Activated CD4-positive, alpha-beta T cell treated with anti-CD3 and anti-CD28 coated beads, Interleukin-2, amount 10 ng/mL, durations not matched to agents 24 days and 14 days (primary cell): ENCODE measurements around the gene FAM163B. TPM values are rescaled to one million over a fixed set of nuclear protein-coding genes. Genes with fewer than 3 reads are reported as not detected.
A peak's percentile ranks its signal among the peaks of the same experiment; 100 is the strongest.

ENCODE experiments used
- DNase-seq: peaks from one replicate; pipeline ENCODE4 v3.0.0; 2022
- H3K27ac Mint-ChIP-seq: one replicate; pipeline ENCODE4 v1.8.0; 2022; ENCODE audit warnings: mild to moderate bottlenecking, mixed read lengths
- H3K27me3 Mint-ChIP-seq: one replicate; pipeline ENCODE4 v1.8.0; 2022; ENCODE audit warnings: mixed read lengths
- H3K36me3 Mint-ChIP-seq: one replicate; pipeline ENCODE4 v1.8.0; 2022; ENCODE audit warnings: low read depth, mild to moderate bottlenecking, mixed read lengths
- H3K4me1 Mint-ChIP-seq: one replicate; pipeline ENCODE4 v1.8.0; 2021; ENCODE audit warnings: mixed read lengths
- H3K4me3 Mint-ChIP-seq: one replicate; pipeline ENCODE4 v1.8.0; 2022; ENCODE audit warnings: mild to moderate bottlenecking, moderate library complexity, mixed read lengths
- H3K9me3 Mint-ChIP-seq: one replicate; pipeline ENCODE4 v1.8.0; 2021; ENCODE audit warnings: mixed read lengths
- intact Hi-C: fragments of 100-400 bp; cut with micrococcal nuclease; formaldehyde crosslinking; loops from one replicate; pipeline ENCODE4 v1.15.1; 2023
- total RNA-seq: library from RNA; stranded (reverse); gene quantifications from 2 replicates; pipeline ENCODE4 v1.2.3, GENCODE V29; 2022

FAM163B gene
- total RNA-seq, 1 donor from 2014 or later: not detected

- Mint-ChIP-seq H3K27ac (no peak overlapping the region), H3K36me3 (no peaks in the 10 kb centered on the region), H3K27me3 (peaks cover 18% of the 10 kb centered on the region), H3K4me3 (no peak overlapping the region), H3K9me3 (no peaks in the 10 kb centered on the region), H3K4me1 (no peaks in the 10 kb centered on the region)
- no peak for DNase-seq
- intact Hi-C loops: loop anchor here (1.0 kb wide), 1 partner anchor 192 kb away; no protein-coding TSS in a partner anchor
Measured at GRCh38 chr9:133533857-133534256, 75.3 kb downstream of the FAM163B start.

- H3K4me1 Mint-ChIP-seq: no peaks in the 10 kb centered on the region
- H3K27ac Mint-ChIP-seq: no peak overlapping the region
- intact Hi-C loops: loop anchor here (1.0 kb wide), 1 partner anchor 193 kb away; no protein-coding TSS in a partner anchor
- peak; percentile 88 for DNase-seq
- H3K4me3 Mint-ChIP-seq: no peak overlapping the region
- H3K27me3 Mint-ChIP-seq: peaks cover 18% of the 10 kb centered on the region
- no peaks in the 10 kb centered on the region for H3K9me3 Mint-ChIP-seq
- no peaks in the 10 kb centered on the region for H3K36me3 Mint-ChIP-seq
Measured at GRCh38 chr9:133532937-133533668, 76.1 kb downstream of the FAM163B start.

- Mint-ChIP-seq H3K4me1 (no peaks in the 10 kb centered on the region), H3K36me3 (no peaks in the 10 kb centered on the region), H3K27ac (no peak overlapping the region), H3K4me3 (no peak overlapping the region), H3K9me3 (no peaks in the 10 kb centered on the region), H3K27me3 (peaks cover 20% of the 10 kb centered on the region)
- no peak for DNase-seq
- intact Hi-C loops: no loop called here
Measured at GRCh38 chr9:133531293-133531692, 77.9 kb downstream of the FAM163B start.

GRCh38 chr9:133529874-133530273, 79.3 kb downstream of the FAM163B start:
- Mint-ChIP-seq H3K4me3 (no peak overlapping the region), H3K4me1 (no peaks in the 10 kb centered on the region), H3K27ac (no peak overlapping the region), H3K27me3 (peaks cover 12% of the 10 kb centered on the region), H3K36me3 (no peaks in the 10 kb centered on the region), H3K9me3 (no peaks in the 10 kb centered on the region)
- intact Hi-C loops: no loop called here
- no peak for DNase-seq

GRCh38 chr9:133529457-133529856, 79.7 kb downstream of the FAM163B start:
- Mint-ChIP-seq H3K4me1 (no peaks in the 10 kb centered on the region), H3K27me3 (peaks cover 12% of the 10 kb centered on the region), H3K36me3 (no peaks in the 10 kb centered on the region), H3K9me3 (no peaks in the 10 kb centered on the region), H3K4me3 (no peak overlapping the region), H3K27ac (no peak overlapping the region)
- intact Hi-C loops: no loop called here
- DNase-seq: no peak

- H3K27ac Mint-ChIP-seq: no peak overlapping the region
- no peaks in the 10 kb centered on the region for H3K4me1 Mint-ChIP-seq
- H3K9me3 Mint-ChIP-seq: no peaks in the 10 kb centered on the region
- intact Hi-C loops: no loop called here
- H3K27me3 Mint-ChIP-seq: peaks cover 10% of the 10 kb centered on the region
- no peak overlapping the region for H3K4me3 Mint-ChIP-seq
- no peak for DNase-seq
- no peaks in the 10 kb centered on the region for H3K36me3 Mint-ChIP-seq
Measured at GRCh38 chr9:133528876-133529241, 80.3 kb downstream of the FAM163B start.

- intact Hi-C loops: no loop called here
- no peaks in the 10 kb centered on the region for H3K36me3 Mint-ChIP-seq
- H3K9me3 Mint-ChIP-seq: no peaks in the 10 kb centered on the region
- no peak overlapping the region for H3K4me3 Mint-ChIP-seq
- no peak overlapping the region for H3K27ac Mint-ChIP-seq
- DNase-seq: no peak
- no peaks in the 10 kb centered on the region for H3K4me1 Mint-ChIP-seq
- H3K27me3 Mint-ChIP-seq: peaks cover 7% of the 10 kb centered on the region
Measured at GRCh38 chr9:133528001-133528875, 81.0 kb downstream of the FAM163B start.

- Mint-ChIP-seq H3K4me3 (no peak overlapping the region), H3K27me3 (peaks cover 2% of the 10 kb centered on the region), H3K36me3 (no peaks in the 10 kb centered on the region), H3K4me1 (no peaks in the 10 kb centered on the region), H3K9me3 (no peaks in the 10 kb centered on the region), H3K27ac (no peak overlapping the region)
- no peak for DNase-seq
- intact Hi-C loops: no loop called here
Measured at GRCh38 chr9:133527444-133527920, 81.7 kb downstream of the FAM163B start.

Other genes starting within 250 kb of the FAM163B start
- gene SURF4, start 233.3 kb downstream of the FAM163B start, total RNA-seq: 235 and 240 TPM in 2 replicates
- 0.16 and 0.33 TPM in 2 replicates for gene STKLD1, start 233.0 kb downstream of the FAM163B start, total RNA-seq
- gene REXO4, start 191.4 kb downstream of the FAM163B start, total RNA-seq: 39.9 and 42.3 TPM in 2 replicates
- gene ADAMTS13, start 187.0 kb downstream of the FAM163B start, total RNA-seq: 1.3 and 1.5 TPM in 2 replicates
- gene CACFD1, start 149.4 kb downstream of the FAM163B start, total RNA-seq: 0.40 and 0.70 TPM in 2 replicates
- gene SLC2A6, start 130.3 kb downstream of the FAM163B start, total RNA-seq: 3.2 and 4.0 TPM in 2 replicates
- gene MYMK, start 84.4 kb downstream of the FAM163B start, total RNA-seq: not detected in 2 replicates
- not detected in 2 replicates for gene ADAMTSL2, start 74.7 kb downstream of the FAM163B start, total RNA-seq
- gene DBH, start 27.0 kb upstream of the FAM163B start, total RNA-seq: not detected in 2 replicates
- 0.54 and 0.68 TPM in 2 replicates for gene SARDH, start 129.0 kb upstream of the FAM163B start, total RNA-seq